GM23248 (cell line): ENCODE results near the gene ATP6V0E1.

Experiments
- EZH2 ChIP-seq: fragments of 200-600 bp; sonication (generic); IDR thresholded peaks from 2 replicates; pipeline ENCODE4 v1.6.1; 2018; ENCODE audit warnings: antibody characterized with exemption, mild to moderate bottlenecking; ENCODE audit not compliant: insufficient read depth, poor library complexity, severe bottlenecking
- EZH2phosphoT487 ChIP-seq: fragments of 200-600 bp; sonication (generic); IDR thresholded peaks from 2 replicates; pipeline ENCODE4 v1.6.1; 2018; ENCODE audit warnings: antibody characterized with exemption, moderate library complexity, mild to moderate bottlenecking, low read depth; ENCODE audit not compliant: insufficient read depth

GRCh38 chr5:172949426-172949825 lies 34.1 kb upstream of the ATP6V0E1 start:
- TF ChIP-seq EZH2phosphoT487 (no peak), EZH2 (no peak)
